HUDEP-2 (cell line): Measurements from ENCODE around the gene HEBP2.

Source experiments
- DNase-seq, 76 experiments: peaks; one replicate each; lab custom pipeline; 2025; ENCODE audit not compliant: unreplicated experiment in 76 of 76; lab: John Stamatoyannopoulos, UW

HEBP2 gene

GRCh38 chr6:138450445-138450844 is 46.4 kb downstream of the HEBP2 start:
- DNase-seq, result no peak

DNA sequence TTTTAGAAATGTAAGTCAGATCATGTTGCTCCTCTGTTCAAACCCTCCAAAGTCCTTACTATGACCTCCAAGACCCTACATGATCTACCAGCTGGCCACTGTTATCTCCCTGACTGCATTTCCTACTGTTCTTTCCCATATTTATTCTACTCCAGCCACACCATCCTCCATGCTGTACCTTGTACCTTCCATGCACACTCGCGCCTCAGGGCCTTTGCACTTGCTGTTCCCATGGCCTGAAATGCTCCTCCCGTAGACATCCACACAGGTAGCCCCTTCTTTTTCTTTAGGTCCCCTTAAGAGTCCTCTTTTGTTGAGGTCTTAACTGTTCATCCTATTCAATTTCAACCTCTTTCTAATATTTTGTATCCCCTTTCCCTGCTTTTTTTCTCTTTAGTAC is 47.0 kb downstream of the HEBP2 start:
- DNase-seq, result no peak

DNA sequence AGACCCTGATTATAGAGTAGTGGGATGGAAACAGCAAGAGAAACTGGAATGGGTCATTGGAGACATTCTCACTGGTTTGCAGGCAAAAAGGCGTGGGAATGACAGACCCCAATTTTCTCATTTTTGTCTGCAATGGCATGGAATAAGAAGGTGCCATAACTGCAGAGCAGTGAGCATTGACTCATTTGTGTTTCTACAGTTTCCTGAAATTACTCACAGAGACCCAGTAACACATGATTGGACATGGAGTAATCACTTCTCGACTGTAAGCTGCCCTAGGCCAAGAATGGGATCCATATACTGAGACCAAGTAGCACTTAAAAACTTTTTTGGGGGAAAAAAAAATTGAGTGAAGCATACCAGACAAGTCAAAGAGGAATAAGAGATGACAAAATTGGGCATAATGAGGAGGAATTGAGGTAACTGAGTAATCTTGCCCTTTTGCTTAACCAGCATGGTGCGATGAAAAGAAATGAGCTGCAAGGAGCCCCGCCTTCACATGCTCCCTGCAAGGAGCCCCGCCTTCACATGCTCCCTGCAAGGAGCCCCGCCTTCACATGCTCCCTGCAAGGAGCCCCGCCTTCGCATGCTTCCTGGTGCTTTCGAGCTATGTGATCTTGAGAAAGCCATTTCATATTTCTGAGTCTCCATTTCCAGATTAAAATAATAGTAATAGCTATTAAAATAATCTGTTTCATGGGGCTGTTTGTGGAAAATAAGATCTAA is 51.1 kb downstream of the HEBP2 start:
- no peak for DNase-seq

- DNase-seq, result no peak
These were observed 51.9 kb downstream of the HEBP2 start for GRCh38 chr6:138455746-138456400.

DNA sequence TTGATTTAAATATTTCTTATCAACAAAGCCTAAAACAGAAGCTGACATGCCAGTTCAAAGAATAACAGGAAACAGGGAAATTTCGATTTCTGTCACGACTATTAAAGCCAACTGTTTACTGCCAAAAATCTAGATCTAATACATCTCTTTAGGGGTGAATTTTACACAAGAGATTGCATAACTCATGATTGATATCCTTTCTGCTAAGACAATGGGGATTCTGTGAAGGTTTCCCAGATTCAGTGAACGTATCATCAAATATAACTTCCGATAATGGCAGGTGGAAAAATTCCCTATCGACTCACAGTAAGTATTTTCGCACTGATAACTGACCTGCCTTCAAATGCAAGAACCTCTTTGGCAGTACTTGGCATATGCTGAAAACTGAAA is 52.4 kb downstream of the HEBP2 start:
- no peak for DNase-seq

GRCh38 chr6:138461647-138462046 is 57.6 kb downstream of the HEBP2 start:
- no peak for DNase-seq

DNA sequence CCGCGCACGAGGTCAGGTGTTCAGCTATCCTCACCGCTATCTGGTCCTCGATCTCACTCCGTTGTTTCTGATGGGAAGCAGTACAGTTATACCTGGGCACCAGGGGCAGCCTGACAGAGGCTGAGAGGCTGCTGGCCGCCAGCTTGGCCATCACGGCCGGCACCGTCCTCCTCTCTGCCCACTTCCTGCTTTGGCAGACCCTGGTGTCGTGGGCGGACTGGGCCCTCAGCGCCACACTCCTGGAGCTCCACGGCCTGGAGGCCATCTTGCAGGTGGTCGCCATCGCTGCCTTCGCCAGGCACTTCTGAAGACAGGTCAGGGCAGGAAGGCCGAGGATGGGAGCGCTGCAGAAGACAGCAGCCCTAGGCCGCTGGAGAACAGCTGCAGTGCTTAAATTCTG is 60.1 kb downstream of the HEBP2 start:
- DNase-seq, result no peak

DNA sequence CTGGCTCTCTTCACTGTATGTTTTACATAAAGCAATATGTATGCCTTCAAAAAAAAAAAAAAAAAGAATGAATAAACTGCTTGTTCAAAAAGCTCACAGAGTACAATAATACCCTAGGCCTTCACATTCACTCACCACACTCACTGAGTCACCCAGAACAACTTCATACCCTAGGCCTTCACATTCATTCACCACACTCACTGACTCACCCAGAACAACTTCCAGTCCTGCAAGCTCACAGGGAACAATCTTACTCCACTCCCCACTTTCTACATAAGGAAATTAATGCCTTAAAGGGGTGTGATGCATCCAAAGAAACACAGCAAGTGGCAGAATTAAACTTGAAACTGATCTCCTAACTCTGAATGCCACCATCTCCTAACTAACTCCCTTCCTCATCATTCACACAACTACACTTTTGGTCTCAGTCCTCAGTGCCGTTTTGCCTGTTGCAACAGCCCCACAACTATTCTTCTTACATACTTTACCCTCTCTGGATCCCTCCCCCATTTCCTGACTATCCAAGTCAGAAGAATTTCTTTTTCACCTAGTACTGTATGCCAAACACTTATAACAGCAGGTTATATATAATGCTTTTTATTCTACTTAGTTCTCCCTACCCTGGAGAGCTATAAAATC is 61.1 kb downstream of the HEBP2 start:
- no peak for DNase-seq

DNA sequence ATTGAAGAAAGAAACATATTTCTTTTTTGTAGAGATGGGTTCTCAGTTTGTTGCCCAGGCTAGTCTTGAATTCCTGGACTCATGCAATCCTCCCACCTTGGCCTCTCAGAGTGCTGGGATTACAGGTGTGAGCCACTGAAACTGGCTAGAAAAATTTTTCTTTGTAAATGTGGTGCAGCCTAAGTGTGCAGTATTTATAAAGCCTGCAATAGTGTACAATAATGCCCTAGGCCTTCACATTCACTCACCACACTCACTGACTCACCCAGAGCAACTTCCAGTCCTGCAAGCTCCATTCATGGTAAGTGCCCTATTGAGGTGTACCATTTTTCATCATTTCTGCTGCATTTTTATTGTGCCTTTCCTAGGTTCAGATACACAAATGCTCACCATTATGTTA is 63.9 kb downstream of the HEBP2 start:
- no peak for DNase-seq

DNA sequence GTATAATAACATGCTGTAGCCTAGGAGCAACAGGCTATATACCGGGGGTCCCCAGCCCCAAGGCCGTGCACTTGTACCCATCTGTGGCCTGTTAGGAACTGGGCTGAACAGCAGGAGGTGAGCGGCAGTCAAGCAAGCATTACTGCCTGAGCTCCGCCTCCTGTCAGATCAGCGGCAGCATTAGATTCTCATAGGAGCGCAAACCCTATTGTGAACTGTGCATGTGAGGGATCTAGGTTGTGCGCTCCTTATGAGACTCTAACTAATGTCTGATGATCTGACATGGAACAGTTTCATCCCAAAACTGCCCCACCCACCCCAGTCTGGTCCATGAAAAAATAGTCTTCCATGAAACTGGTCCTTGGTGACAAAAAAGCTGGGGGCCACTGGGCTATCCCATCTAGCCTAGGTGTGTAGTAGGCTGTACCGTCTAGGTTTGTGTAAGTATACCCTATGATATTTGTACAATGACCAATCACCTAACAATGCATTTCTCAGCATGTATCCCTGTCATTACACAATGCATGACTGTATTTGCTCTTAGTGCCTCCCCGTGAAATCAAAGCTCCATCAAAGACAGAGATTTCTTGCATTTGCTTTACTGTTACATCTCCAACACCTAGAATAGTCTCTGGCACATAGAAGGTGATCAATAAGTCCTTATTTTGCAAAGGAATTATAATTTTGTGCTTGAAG is 64.4 kb downstream of the HEBP2 start:
- DNase-seq, result no peak
